Neural cell (in vitro differentiated cells): ENCODE results near the gene PTRH1. TPM values are rescaled to one million over a fixed set of nuclear protein-coding genes. Genes with fewer than 3 reads are reported as not detected.

Source experiments
- H2AFZ ChIP-seq: fragments of 200-600, 300-800 bp; sonication (generic), shearing (Covaris generic); 2 replicates; pipeline ENCODE4 v1.6.0; 2014; ENCODE audit warnings: low read depth, mild to moderate bottlenecking, antibody characterized with exemption, low read length, moderate library complexity
- H3F3A ChIP-seq: fragments of 200-600 bp; shearing (Covaris generic); 2 replicates; pipeline ENCODE4 v1.6.1; 2016; ENCODE audit warnings: mild to moderate bottlenecking, moderate library complexity, mixed read lengths, antibody characterized with exemption, low read length; ENCODE audit not compliant: insufficient read depth, poor library complexity, severe bottlenecking
- H3K27ac ChIP-seq: fragments of 200-600, 300-800 bp; sonication (generic), shearing (Covaris generic); 2 replicates; pipeline ENCODE4 v1.5.1; 2014; ENCODE audit warnings: mild to moderate bottlenecking, low read length, moderate library complexity
- H3K27me3 ChIP-seq: fragments of 300-800, 200-600 bp; sonication (generic), shearing (Covaris generic); 2 replicates; pipeline ENCODE4 v1.6.0; 2014; ENCODE audit warnings: mild to moderate bottlenecking, low read depth, low read length, moderate library complexity; ENCODE audit not compliant: insufficient read depth
- H3K36me3 ChIP-seq: fragments of 300-800, 200-600 bp; sonication (generic), shearing (Covaris generic); 2 replicates; pipeline ENCODE4 v1.5.1; 2014; ENCODE audit warnings: mild to moderate bottlenecking, antibody characterized with exemption, low read length, moderate library complexity; ENCODE audit not compliant: insufficient read depth
- H3K4me2 ChIP-seq: fragments of 300-800, 200-600 bp; sonication (generic), shearing (Covaris generic); 2 replicates; pipeline ENCODE4 v1.6.0; 2014; ENCODE audit warnings: mild to moderate bottlenecking, low read length
- H3K4me3 ChIP-seq: fragments of 300-800, 200-600 bp; sonication (generic), shearing (Covaris generic); 2 replicates; pipeline ENCODE4 v1.5.1; 2014; ENCODE audit warnings: mild to moderate bottlenecking, low read length, moderate library complexity
- H3K79me2 ChIP-seq: fragments of 200-600 bp; shearing (Covaris generic); replicated peaks from 2 replicates; pipeline ENCODE4 v1.6.0; 2014; ENCODE audit warnings: mild to moderate bottlenecking, low read length, moderate library complexity; ENCODE audit not compliant: insufficient read depth
- H3K9ac ChIP-seq: fragments of 300-800, 200-600 bp; sonication (generic), shearing (Covaris generic); 2 replicates; pipeline ENCODE4 v1.6.1; 2016; ENCODE audit warnings: mild to moderate bottlenecking, low read length, mixed read lengths
- H3K9me2 ChIP-seq: fragments of 200-600 bp; shearing (Covaris generic); 2 replicates; pipeline ENCODE4 v1.6.1; 2016; ENCODE audit warnings: mild to moderate bottlenecking, low read length, mixed read lengths; ENCODE audit not compliant: insufficient read depth
- H3K9me3 ChIP-seq: fragments of 200-600, 300-800 bp; sonication (generic), shearing (Covaris generic); 2 replicates; pipeline ENCODE4 v1.6.1; 2016; ENCODE audit warnings: mild to moderate bottlenecking, mixed run types, low read length, moderate library complexity, mixed read lengths
- H4K20me1 ChIP-seq: fragments of 200-600 bp; shearing (Covaris generic); 2 replicates; pipeline ENCODE4 v1.6.1; 2016; ENCODE audit warnings: mild to moderate bottlenecking, mixed run types; ENCODE audit not compliant: insufficient read depth
- EP300 ChIP-seq: fragments of 450-650 bp; conservative IDR thresholded peaks from 2 replicates; pipeline ENCODE4 v1.6.1; 2014; ENCODE audit warnings: antibody characterized with exemption, mild to moderate bottlenecking, moderate library complexity; ENCODE audit not compliant: poor library complexity, severe bottlenecking
- EZH2 ChIP-seq: fragments of 200-600, 300-800 bp; shearing (Covaris generic), sonication (generic); IDR thresholded peaks from 2 replicates; pipeline ENCODE4 v1.6.1; 2014; ENCODE audit warnings: antibody characterized with exemption, low read length, borderline replicate concordance, mild to moderate bottlenecking; ENCODE audit not compliant: insufficient read depth, poor library complexity, severe bottlenecking
- MXI1 ChIP-seq: fragments of 450-650 bp; conservative IDR thresholded peaks from 2 replicates; pipeline ENCODE4 v1.6.1; 2014; ENCODE audit warnings: antibody characterized with exemption, mild to moderate bottlenecking; ENCODE audit not compliant: poor library complexity, severe bottlenecking
- POLR2AphosphoS5 ChIP-seq: IDR thresholded peaks from 2 replicates; pipeline ENCODE4 v1.6.1; 2012
- RAD21 ChIP-seq: fragments of 450-650 bp; conservative IDR thresholded peaks from 2 replicates; pipeline ENCODE4 v1.6.1; 2014; ENCODE audit warnings: antibody characterized with exemption, mild to moderate bottlenecking, moderate library complexity
- SMC3 ChIP-seq: fragments of 450-650 bp; conservative IDR thresholded peaks from 2 replicates; pipeline ENCODE4 v1.6.1; 2014; ENCODE audit warnings: antibody characterized with exemption, mild to moderate bottlenecking, moderate library complexity; ENCODE audit not compliant: poor library complexity
- TAF1 ChIP-seq: IDR thresholded peaks from 2 replicates; pipeline ENCODE4 v1.6.1; 2012; ENCODE audit warnings: low read depth
- polyA plus RNA-seq: library from polyadenylated mRNA; depleted of rRNA; stranded (reverse); fragments of >200 nt; gene quantifications from 2 replicates; pipeline ENCODE4 v1.2.3, GENCODE V29; 2014
- TF ChIP-seq, protein P1 (sequence below): IDR thresholded peaks from 2 replicates; pipeline ENCODE4 v1.6.1; 2012; ENCODE audit warnings: borderline replicate concordance
- TF ChIP-seq, protein P2 (sequence below): fragments of 450-650 bp; IDR thresholded peaks from 2 replicates; pipeline ENCODE4 v1.5.1; 2014; ENCODE audit warnings: antibody characterized with exemption, mild to moderate bottlenecking, moderate library complexity; ENCODE audit not compliant: poor library complexity, severe bottlenecking

Gene PTRH1
- polyA plus RNA-seq, 1 donor from 2014 or later, result 20.0 TPM

DNA sequence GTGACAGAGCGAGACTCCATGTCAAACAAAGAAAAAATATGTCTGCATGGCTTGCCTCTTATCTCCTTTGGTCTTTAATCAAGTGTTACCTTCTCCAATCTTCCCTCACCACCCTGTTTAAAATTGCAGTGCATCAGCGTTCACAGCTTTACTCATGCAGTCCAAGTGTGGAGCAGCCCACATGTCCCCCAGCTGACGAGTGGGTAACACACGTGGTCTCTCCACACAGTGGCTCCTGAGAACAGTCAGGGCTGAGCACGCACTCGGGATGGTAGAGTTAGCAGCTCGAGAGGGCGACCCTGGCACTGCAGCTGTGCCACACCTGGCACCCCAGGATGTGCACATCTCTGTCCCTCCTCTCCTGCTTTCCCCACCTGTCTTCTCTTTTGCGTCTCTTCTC, 34.6 kb downstream of the PTRH1 start:
- no peaks in the 10 kb centered on the region for H3K9me2 ChIP-seq
- H2AFZ ChIP-seq, result no peak overlapping the region
- TF ChIP-seq, protein P1, sequence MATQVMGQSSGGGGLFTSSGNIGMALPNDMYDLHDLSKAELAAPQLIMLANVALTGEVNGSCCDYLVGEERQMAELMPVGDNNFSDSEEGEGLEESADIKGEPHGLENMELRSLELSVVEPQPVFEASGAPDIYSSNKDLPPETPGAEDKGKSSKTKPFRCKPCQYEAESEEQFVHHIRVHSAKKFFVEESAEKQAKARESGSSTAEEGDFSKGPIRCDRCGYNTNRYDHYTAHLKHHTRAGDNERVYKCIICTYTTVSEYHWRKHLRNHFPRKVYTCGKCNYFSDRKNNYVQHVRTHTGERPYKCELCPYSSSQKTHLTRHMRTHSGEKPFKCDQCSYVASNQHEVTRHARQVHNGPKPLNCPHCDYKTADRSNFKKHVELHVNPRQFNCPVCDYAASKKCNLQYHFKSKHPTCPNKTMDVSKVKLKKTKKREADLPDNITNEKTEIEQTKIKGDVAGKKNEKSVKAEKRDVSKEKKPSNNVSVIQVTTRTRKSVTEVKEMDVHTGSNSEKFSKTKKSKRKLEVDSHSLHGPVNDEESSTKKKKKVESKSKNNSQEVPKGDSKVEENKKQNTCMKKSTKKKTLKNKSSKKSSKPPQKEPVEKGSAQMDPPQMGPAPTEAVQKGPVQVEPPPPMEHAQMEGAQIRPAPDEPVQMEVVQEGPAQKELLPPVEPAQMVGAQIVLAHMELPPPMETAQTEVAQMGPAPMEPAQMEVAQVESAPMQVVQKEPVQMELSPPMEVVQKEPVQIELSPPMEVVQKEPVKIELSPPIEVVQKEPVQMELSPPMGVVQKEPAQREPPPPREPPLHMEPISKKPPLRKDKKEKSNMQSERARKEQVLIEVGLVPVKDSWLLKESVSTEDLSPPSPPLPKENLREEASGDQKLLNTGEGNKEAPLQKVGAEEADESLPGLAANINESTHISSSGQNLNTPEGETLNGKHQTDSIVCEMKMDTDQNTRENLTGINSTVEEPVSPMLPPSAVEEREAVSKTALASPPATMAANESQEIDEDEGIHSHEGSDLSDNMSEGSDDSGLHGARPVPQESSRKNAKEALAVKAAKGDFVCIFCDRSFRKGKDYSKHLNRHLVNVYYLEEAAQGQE, result no peak
- TF ChIP-seq, protein P2, sequence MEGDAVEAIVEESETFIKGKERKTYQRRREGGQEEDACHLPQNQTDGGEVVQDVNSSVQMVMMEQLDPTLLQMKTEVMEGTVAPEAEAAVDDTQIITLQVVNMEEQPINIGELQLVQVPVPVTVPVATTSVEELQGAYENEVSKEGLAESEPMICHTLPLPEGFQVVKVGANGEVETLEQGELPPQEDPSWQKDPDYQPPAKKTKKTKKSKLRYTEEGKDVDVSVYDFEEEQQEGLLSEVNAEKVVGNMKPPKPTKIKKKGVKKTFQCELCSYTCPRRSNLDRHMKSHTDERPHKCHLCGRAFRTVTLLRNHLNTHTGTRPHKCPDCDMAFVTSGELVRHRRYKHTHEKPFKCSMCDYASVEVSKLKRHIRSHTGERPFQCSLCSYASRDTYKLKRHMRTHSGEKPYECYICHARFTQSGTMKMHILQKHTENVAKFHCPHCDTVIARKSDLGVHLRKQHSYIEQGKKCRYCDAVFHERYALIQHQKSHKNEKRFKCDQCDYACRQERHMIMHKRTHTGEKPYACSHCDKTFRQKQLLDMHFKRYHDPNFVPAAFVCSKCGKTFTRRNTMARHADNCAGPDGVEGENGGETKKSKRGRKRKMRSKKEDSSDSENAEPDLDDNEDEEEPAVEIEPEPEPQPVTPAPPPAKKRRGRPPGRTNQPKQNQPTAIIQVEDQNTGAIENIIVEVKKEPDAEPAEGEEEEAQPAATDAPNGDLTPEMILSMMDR, result no peak
- no peak for TF ChIP-seq SMC3
- TF ChIP-seq POLR2AphosphoS5, result no peak
- TF ChIP-seq RAD21, result no peak
- no peak for TF ChIP-seq EZH2
- no peak for TF ChIP-seq MXI1
- no peak for TF ChIP-seq TAF1
- TF ChIP-seq EP300, result no peak
- no peaks in the 10 kb centered on the region for H3F3A ChIP-seq
- H3K4me2 ChIP-seq, result no peak overlapping the region
- no peak overlapping the region for H3K4me3 ChIP-seq
- H3K36me3 ChIP-seq, result peaks cover 15% of the 10 kb centered on the region
- H3K27ac ChIP-seq, result no peak overlapping the region
- no peaks in the 10 kb centered on the region for H3K79me2 ChIP-seq
- H4K20me1 ChIP-seq, result peaks cover 3% of the 10 kb centered on the region
- H3K9ac ChIP-seq, result no peak overlapping the region
- no peaks in the 10 kb centered on the region for H3K27me3 ChIP-seq
- H3K9me3 ChIP-seq, result no peaks in the 10 kb centered on the region

DNA sequence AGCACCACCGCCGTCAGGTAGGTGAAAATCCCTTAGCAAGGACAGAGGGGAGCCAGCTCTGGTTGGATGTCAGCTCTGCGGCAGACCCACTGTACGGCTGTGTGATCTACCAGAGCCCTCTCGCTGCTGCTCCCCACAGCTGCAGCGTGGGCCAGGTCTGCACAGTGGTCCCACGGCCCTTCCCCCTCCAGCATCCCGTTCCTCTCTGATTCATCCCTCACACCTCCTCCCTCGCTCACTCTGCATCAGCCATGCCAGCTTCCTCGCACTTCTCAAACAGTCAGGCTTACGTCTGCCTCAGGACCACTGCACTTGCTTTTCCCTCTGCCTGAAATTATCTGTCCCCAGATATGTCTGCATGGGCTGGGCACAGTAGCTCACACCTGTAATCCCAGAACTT, 35.2 kb downstream of the PTRH1 start:
- H3K79me2 ChIP-seq, result no peaks in the 10 kb centered on the region
- H3K36me3 ChIP-seq, result peaks cover 15% of the 10 kb centered on the region
- TF ChIP-seq EP300, result no peak
- TF ChIP-seq, protein P2, result no peak
- TF ChIP-seq SMC3, result no peak
- TF ChIP-seq, protein P1, result no peak
- TF ChIP-seq RAD21, result no peak
- TF ChIP-seq TAF1, result no peak
- no peak for TF ChIP-seq EZH2
- no peak for TF ChIP-seq POLR2AphosphoS5
- no peak for TF ChIP-seq MXI1
- H2AFZ ChIP-seq, result no peak overlapping the region
- no peak overlapping the region for H3K27ac ChIP-seq
- H3K27me3 ChIP-seq, result no peaks in the 10 kb centered on the region
- H3K9me3 ChIP-seq, result no peaks in the 10 kb centered on the region
- H4K20me1 ChIP-seq, result peaks cover 3% of the 10 kb centered on the region
- no peak overlapping the region for H3K4me3 ChIP-seq
- no peaks in the 10 kb centered on the region for H3F3A ChIP-seq
- no peak overlapping the region for H3K9ac ChIP-seq
- no peaks in the 10 kb centered on the region for H3K9me2 ChIP-seq
- H3K4me2 ChIP-seq, result no peak overlapping the region
